Neural progenitor cell (in vitro differentiated cells): Measurements from ENCODE around the gene RMDN2. TPM values are rescaled to one million over a fixed set of nuclear protein-coding genes. Genes with fewer than 3 reads are reported as not detected.

ENCODE experiments used
- DNase-seq: peaks from one replicate; pipeline ENCODE4 v3.0.0-alpha.2; 2016; ENCODE audit warnings: low spot score
- H2AFZ ChIP-seq: fragments of 200-600 bp; sonication (generic); replicated peaks from 2 replicates; pipeline ENCODE4 v1.6.1; 2016; ENCODE audit warnings: antibody characterized with exemption
- H3F3A ChIP-seq: fragments of 200-600 bp; sonication (generic); 2 replicates; pipeline ENCODE4 v1.6.1; 2016; ENCODE audit warnings: antibody characterized with exemption, low read depth
- H3K27ac ChIP-seq: fragments of 200-600 bp; sonication (generic); 2 replicates; pipeline ENCODE4 v1.5.1; 2016; ENCODE audit warnings: mild to moderate bottlenecking
- H3K27me3 ChIP-seq: fragments of 200-600 bp; sonication (generic); 2 replicates; pipeline ENCODE4 v1.6.1; 2016; ENCODE audit warnings: mild to moderate bottlenecking, moderate library complexity
- H3K36me3 ChIP-seq: fragments of 200-600 bp; sonication (generic); 2 replicates; pipeline ENCODE4 v1.5.1; 2016
- H3K4me1 ChIP-seq: fragments of 200-600 bp; sonication (generic); 2 replicates; pipeline ENCODE4 v1.6.1; 2016; ENCODE audit warnings: mixed run types
- H3K4me2 ChIP-seq: fragments of 200-600 bp; sonication (generic); 2 replicates; pipeline ENCODE4 v1.6.1; 2016
- H3K4me3 ChIP-seq: fragments of 200-600 bp; sonication (generic); 2 replicates; pipeline ENCODE4 v1.5.1; 2016
- H3K79me2 ChIP-seq: fragments of 200-600 bp; sonication (generic); 2 replicates; pipeline ENCODE4 v1.6.1; 2016; ENCODE audit warnings: low read depth
- H3K9ac ChIP-seq: fragments of 200-600 bp; sonication (generic); 2 replicates; pipeline ENCODE4 v1.6.1; 2016
- H3K9me3 ChIP-seq: fragments of 200-600 bp; sonication (generic); 2 replicates; pipeline ENCODE4 v1.5.1; 2016; ENCODE audit warnings: low read depth
- H4K20me1 ChIP-seq: fragments of 200-600 bp; sonication (generic); 2 replicates; pipeline ENCODE4 v1.6.1; 2016; ENCODE audit warnings: low read depth
- H3K27ac Mint-ChIP-seq: 3 replicates; pipeline ENCODE4 v1.8.0; 2021; ENCODE audit warnings: mixed read lengths
- H3K27me3 Mint-ChIP-seq: 2 replicates; pipeline ENCODE4 v1.8.0; 2022; ENCODE audit warnings: low read depth, mild to moderate bottlenecking, inconsistent platforms, moderate library complexity, mixed read lengths; ENCODE audit not compliant: insufficient read depth
- H3K36me3 Mint-ChIP-seq: 3 replicates; pipeline ENCODE4 v1.8.0; 2021; ENCODE audit warnings: mixed read lengths
- H3K4me1 Mint-ChIP-seq: 3 replicates; pipeline ENCODE4 v1.8.0; 2021; ENCODE audit warnings: mixed read lengths
- H3K4me3 Mint-ChIP-seq: 3 replicates; pipeline ENCODE4 v1.8.0; 2021; ENCODE audit warnings: mild to moderate bottlenecking, moderate library complexity, mixed read lengths
- H3K9me3 Mint-ChIP-seq: 3 replicates; pipeline ENCODE4 v1.8.0; 2020; ENCODE audit warnings: mixed read lengths
- EZH2 ChIP-seq: fragments of 200-600 bp; sonication (generic); IDR thresholded peaks from 2 replicates; pipeline ENCODE4 v1.6.1; 2017; ENCODE audit warnings: antibody characterized with exemption, mild to moderate bottlenecking, moderate library complexity
- EZH2phosphoT487 ChIP-seq: fragments of 200-600 bp; sonication (generic); IDR thresholded peaks from 2 replicates; pipeline ENCODE4 v1.6.1; 2017; ENCODE audit warnings: antibody characterized with exemption
- total RNA-seq: library from RNA; depleted of rRNA; stranded (reverse); fragments of >200 nt; gene quantifications from 2 replicates; pipeline ENCODE4 v1.2.3, GENCODE V29; 2015; ENCODE audit warnings: low replicate concordance
- TF ChIP-seq, protein P1 (sequence below): fragments of 200-600 bp; sonication (generic); IDR thresholded peaks from 2 replicates; pipeline ENCODE4 v1.5.1; 2017; ENCODE audit warnings: antibody characterized with exemption, mild to moderate bottlenecking

Gene RMDN2
- total RNA-seq, 1 donor from 2014 or later = 10.3 TPM

DNA sequence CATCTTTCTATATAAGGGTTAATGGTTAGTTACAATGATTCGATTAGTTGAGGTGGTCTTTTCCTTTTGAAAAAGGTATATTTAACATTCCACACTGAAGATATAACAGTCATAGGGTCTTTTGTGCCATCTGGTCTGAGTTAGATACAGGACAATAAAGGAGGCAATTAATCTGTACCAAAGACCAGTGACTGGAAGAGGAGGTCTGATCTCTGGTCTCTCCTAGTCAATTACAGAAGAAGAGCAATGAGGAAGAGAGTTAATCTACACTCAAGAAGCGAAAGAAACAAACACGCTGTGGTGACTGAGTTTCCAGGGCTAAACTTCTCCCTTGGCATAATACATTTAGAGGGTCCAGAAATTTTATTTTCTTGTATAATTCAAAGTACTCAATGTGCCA is 20.7 kb upstream of the RMDN2 start:
- H3K79me2 ChIP-seq = no peaks in the 10 kb centered on the region
- no peaks in the 10 kb centered on the region for H3K36me3 ChIP-seq
- H3K27ac ChIP-seq = no peak overlapping the region
- no peaks in the 10 kb centered on the region for H3K9me3 ChIP-seq
- Mint-ChIP-seq H3K27ac (no peak overlapping the region), H3K36me3 (no peaks in the 10 kb centered on the region), H3K4me3 (no peak overlapping the region), H3K27me3 (peaks cover 2% of the 10 kb centered on the region), H3K9me3 (no peaks in the 10 kb centered on the region), H3K4me1 (peaks cover 6% of the 10 kb centered on the region)
- H3K4me2 ChIP-seq = no peak overlapping the region
- TF ChIP-seq, protein P1, sequence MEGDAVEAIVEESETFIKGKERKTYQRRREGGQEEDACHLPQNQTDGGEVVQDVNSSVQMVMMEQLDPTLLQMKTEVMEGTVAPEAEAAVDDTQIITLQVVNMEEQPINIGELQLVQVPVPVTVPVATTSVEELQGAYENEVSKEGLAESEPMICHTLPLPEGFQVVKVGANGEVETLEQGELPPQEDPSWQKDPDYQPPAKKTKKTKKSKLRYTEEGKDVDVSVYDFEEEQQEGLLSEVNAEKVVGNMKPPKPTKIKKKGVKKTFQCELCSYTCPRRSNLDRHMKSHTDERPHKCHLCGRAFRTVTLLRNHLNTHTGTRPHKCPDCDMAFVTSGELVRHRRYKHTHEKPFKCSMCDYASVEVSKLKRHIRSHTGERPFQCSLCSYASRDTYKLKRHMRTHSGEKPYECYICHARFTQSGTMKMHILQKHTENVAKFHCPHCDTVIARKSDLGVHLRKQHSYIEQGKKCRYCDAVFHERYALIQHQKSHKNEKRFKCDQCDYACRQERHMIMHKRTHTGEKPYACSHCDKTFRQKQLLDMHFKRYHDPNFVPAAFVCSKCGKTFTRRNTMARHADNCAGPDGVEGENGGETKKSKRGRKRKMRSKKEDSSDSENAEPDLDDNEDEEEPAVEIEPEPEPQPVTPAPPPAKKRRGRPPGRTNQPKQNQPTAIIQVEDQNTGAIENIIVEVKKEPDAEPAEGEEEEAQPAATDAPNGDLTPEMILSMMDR = no peak
- TF ChIP-seq EZH2 (no peak), EZH2phosphoT487 (no peak)
- no peaks in the 10 kb centered on the region for H3F3A ChIP-seq
- DNase-seq = no peak
- H2AFZ ChIP-seq = no peak overlapping the region
- H3K27me3 ChIP-seq = no peaks in the 10 kb centered on the region
- no peaks in the 10 kb centered on the region for H4K20me1 ChIP-seq
- H3K4me1 ChIP-seq = no peaks in the 10 kb centered on the region
- no peak overlapping the region for H3K4me3 ChIP-seq
- H3K9ac ChIP-seq = no peak overlapping the region

DNA sequence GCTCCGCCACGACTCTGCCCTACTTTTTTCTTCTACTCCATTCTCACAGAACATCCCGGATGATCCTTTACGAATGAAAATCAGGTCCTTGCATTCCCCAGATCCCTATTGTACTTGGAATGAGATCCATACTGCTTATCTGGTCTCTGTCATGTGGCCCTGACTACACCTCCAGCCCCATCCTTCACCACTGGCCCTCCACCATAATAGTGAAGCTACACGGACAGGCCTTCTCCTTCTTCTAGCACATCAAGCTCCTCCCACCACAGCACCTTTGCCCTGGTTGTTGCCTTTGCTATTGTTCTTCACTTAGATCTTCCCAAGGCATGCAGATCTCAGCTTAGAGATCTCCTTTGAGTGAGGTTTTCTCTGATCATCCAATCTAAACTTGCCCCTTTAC is 20.1 kb upstream of the RMDN2 start:
- DNase-seq = no peak
- Mint-ChIP-seq H3K27ac (no peak overlapping the region), H3K27me3 (peaks cover 2% of the 10 kb centered on the region), H3K4me1 (peaks cover 6% of the 10 kb centered on the region), H3K36me3 (no peaks in the 10 kb centered on the region), H3K9me3 (no peaks in the 10 kb centered on the region), H3K4me3 (no peak overlapping the region)
- Histone ChIP-seq H3K4me1 (no peaks in the 10 kb centered on the region), H4K20me1 (no peaks in the 10 kb centered on the region), H3K27ac (no peak overlapping the region), H3K9me3 (no peaks in the 10 kb centered on the region), H3K4me3 (no peak overlapping the region), H3K4me2 (no peak overlapping the region), H3K9ac (no peak overlapping the region), H3K27me3 (no peaks in the 10 kb centered on the region), H2AFZ (no peak overlapping the region), H3K36me3 (no peaks in the 10 kb centered on the region), H3F3A (no peaks in the 10 kb centered on the region), H3K79me2 (no peaks in the 10 kb centered on the region)
- TF ChIP-seq EZH2phosphoT487 (no peak), EZH2 (no peak)
- TF ChIP-seq, protein P1 = no peak

DNA sequence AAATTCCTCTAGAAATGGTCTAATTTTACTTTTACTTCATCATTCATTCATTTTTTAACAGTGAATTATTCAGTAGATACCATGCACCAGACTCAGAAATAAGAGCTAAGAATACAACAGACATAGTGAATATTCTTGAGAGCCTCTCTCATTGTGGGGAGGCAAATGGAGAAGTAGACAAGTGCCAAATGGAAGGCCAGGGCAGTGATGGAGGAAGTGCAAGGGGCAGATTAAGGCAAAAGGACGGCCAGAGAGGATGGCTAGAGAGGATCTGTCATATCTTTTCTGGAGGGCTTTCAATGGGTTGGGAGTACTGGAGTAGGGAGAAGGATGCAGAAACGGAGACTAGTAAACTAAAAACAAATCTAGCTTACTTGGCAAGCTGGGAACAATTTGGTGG is 19.0 kb upstream of the RMDN2 start:
- Mint-ChIP-seq H3K4me1 (peaks cover 6% of the 10 kb centered on the region), H3K9me3 (no peaks in the 10 kb centered on the region), H3K4me3 (no peak overlapping the region), H3K36me3 (no peaks in the 10 kb centered on the region), H3K27me3 (peaks cover 2% of the 10 kb centered on the region), H3K27ac (no peak overlapping the region)
- H3K27ac ChIP-seq = no peak overlapping the region
- H2AFZ ChIP-seq = no peak overlapping the region
- no peaks in the 10 kb centered on the region for H3F3A ChIP-seq
- H3K27me3 ChIP-seq = no peaks in the 10 kb centered on the region
- no peaks in the 10 kb centered on the region for H3K79me2 ChIP-seq
- no peaks in the 10 kb centered on the region for H3K36me3 ChIP-seq
- no peak overlapping the region for H3K9ac ChIP-seq
- H3K4me3 ChIP-seq = no peak overlapping the region
- TF ChIP-seq, protein P1 = no peak
- TF ChIP-seq EZH2phosphoT487 (no peak), EZH2 (no peak)
- no peak for DNase-seq
- H4K20me1 ChIP-seq = no peaks in the 10 kb centered on the region
- no peak overlapping the region for H3K4me2 ChIP-seq
- H3K9me3 ChIP-seq = no peaks in the 10 kb centered on the region
- H3K4me1 ChIP-seq = no peaks in the 10 kb centered on the region
